HepG2 (cell line): Measurements from ENCODE around the gene PPP1R8. TPM values are rescaled to one million over a fixed set of nuclear protein-coding genes. Genes with fewer than 3 reads are reported as not detected.

Source experiments
- ATM ChIP-seq: fragments of 450-650 bp; IDR thresholded peaks from 2 replicates; pipeline ENCODE4 v1.7.1; 2017; ENCODE audit warnings: mild to moderate bottlenecking, borderline replicate concordance
- CSRNP1 ChIP-seq: sonication (generic); formaldehyde crosslinking; IDR thresholded peaks from 2 replicates; pipeline ENCODE4 v1.8.1; 2023; ENCODE audit warnings: mild to moderate bottlenecking, missing genetic modification reagents
- DNMT1 ChIP-seq: sonication (generic); formaldehyde crosslinking; IDR thresholded peaks from 2 replicates; pipeline ENCODE4 v1.5.1; 2020; ENCODE audit warnings: mild to moderate bottlenecking, missing genetic modification reagents
- DR1 ChIP-seq: sonication (generic); formaldehyde crosslinking; IDR thresholded peaks from 2 replicates; pipeline ENCODE4 v1.8.0; 2021; ENCODE audit warnings: mild to moderate bottlenecking, missing genetic modification reagents, inconsistent platforms
- DRAP1 ChIP-seq: IDR thresholded peaks from 2 replicates; pipeline ENCODE4 v1.6.1; 2016; ENCODE audit warnings: missing genetic modification reagents, missing compliant biosample characterization
- FLYWCH1 ChIP-seq: sonication (generic); formaldehyde crosslinking; IDR thresholded peaks from 2 replicates; pipeline ENCODE4 v1.8.1; 2023; ENCODE audit warnings: mild to moderate bottlenecking, missing genetic modification reagents
- FOSL1 ChIP-seq: sonication (generic); formaldehyde crosslinking; IDR thresholded peaks from 2 replicates; pipeline ENCODE4 v1.9.0; 2021; ENCODE audit warnings: missing genetic modification reagents, borderline replicate concordance
- GTF2F1 ChIP-seq: fragments of 150-350 bp; IDR thresholded peaks from 2 replicates; pipeline ENCODE4 v1.6.1; 2014; ENCODE audit warnings: low read length
- HINFP ChIP-seq: sonication (generic); formaldehyde crosslinking; IDR thresholded peaks from 2 replicates; pipeline ENCODE4 v1.4.0; 2020; ENCODE audit warnings: low read depth, mild to moderate bottlenecking, missing genetic modification reagents
- IKZF5 ChIP-seq: IDR thresholded peaks from 2 replicates; pipeline ENCODE4 v1.6.1; 2018; ENCODE audit warnings: missing genetic modification reagents, mild to moderate bottlenecking, missing compliant biosample characterization
- MIER3 ChIP-seq: IDR thresholded peaks from 2 replicates; pipeline ENCODE4 v1.6.1; 2016; ENCODE audit warnings: missing compliant biosample characterization, borderline replicate concordance
- MTF1 ChIP-seq: sonication (generic); formaldehyde crosslinking; IDR thresholded peaks from 2 replicates; pipeline ENCODE4 v1.5.0; 2020; ENCODE audit warnings: missing genetic modification reagents
- TAF15 ChIP-seq: fragments of 200-400 bp; formaldehyde crosslinking; IDR thresholded peaks from one replicate; pipeline ENCODE4 v1.6.1; 2018; ENCODE audit warnings: mild to moderate bottlenecking, low read depth, low read length; ENCODE audit not compliant: poor library complexity, severe bottlenecking
- ZBTB21 ChIP-seq: sonication (generic); formaldehyde crosslinking; IDR thresholded peaks from 2 replicates; pipeline ENCODE4 v1.4.0; 2020; ENCODE audit warnings: missing genetic modification reagents
- ZBTB38 ChIP-seq: sonication (generic); formaldehyde crosslinking; IDR thresholded peaks from 2 replicates; pipeline ENCODE4 v1.5.1; 2020; ENCODE audit warnings: mild to moderate bottlenecking, missing genetic modification reagents
- ZC3H13 ChIP-seq: sonication (generic); formaldehyde crosslinking; IDR thresholded peaks from 2 replicates; pipeline ENCODE4 v1.8.1; 2023; ENCODE audit warnings: mild to moderate bottlenecking, missing genetic modification reagents, moderate library complexity
- ZNF446 ChIP-seq: sonication (generic); formaldehyde crosslinking; IDR thresholded peaks from 2 replicates; pipeline ENCODE4 v1.5.0; 2020; ENCODE audit warnings: mild to moderate bottlenecking, missing genetic modification reagents
- ZNF577 ChIP-seq: sonication (generic); formaldehyde crosslinking; IDR thresholded peaks from 2 replicates; pipeline ENCODE4 v1.4.0; 2020; ENCODE audit warnings: mild to moderate bottlenecking, low read depth, missing genetic modification reagents, borderline replicate concordance
- ZNF605 ChIP-seq: sonication (generic); formaldehyde crosslinking; IDR thresholded peaks from 2 replicates; pipeline ENCODE4 v1.8.0; 2022; ENCODE audit warnings: mild to moderate bottlenecking, missing genetic modification reagents
- ZNF704 ChIP-seq: sonication (generic); formaldehyde crosslinking; IDR thresholded peaks from 2 replicates; pipeline ENCODE4 v1.8.1; 2023; ENCODE audit warnings: mild to moderate bottlenecking, inconsistent platforms, moderate library complexity, missing genetic modification reagents, borderline replicate concordance
- ZNF883 ChIP-seq: sonication (generic); formaldehyde crosslinking; IDR thresholded peaks from 2 replicates; pipeline ENCODE4 v1.5.1; 2020; ENCODE audit warnings: mild to moderate bottlenecking, missing genetic modification reagents; ENCODE audit errors: not compliant biosample characterization
- polyA plus RNA-seq, 8 experiments: library from polyadenylated mRNA; depleted of rRNA in 3 of 8; stranded (reverse) in 7 of 8; unstranded in 1 of 8; fragments of >200 nt; fragmentation: Illumina TruSeq in 4 of 8; extraction: Trizol in 4 of 8; gene quantifications; 2 replicates each; pipeline versions ENCODE4 v1.2.1 to v1.2.3, GENCODE V29; 2011 to 2016; ENCODE audit warnings: low read depth in 4 of 8, missing spikeins in 1 of 8, mixed read lengths in 1 of 8; ENCODE audit not compliant: insufficient read depth in 1 of 8
- total RNA-seq, 5 experiments: library from RNA; depleted of rRNA; stranded (reverse); fragments of >200 nt; fragmentation: Illumina TruSeq; extraction: Trizol; gene quantifications; 2 replicates each; pipeline ENCODE4 v1.2.3, GENCODE V29; 2016; ENCODE audit warnings: low read depth in 1 of 5
- TF ChIP-seq, protein P1 (sequence below): IDR thresholded peaks from 2 replicates; pipeline ENCODE4 v1.6.1; 2016; ENCODE audit warnings: low read depth

Gene PPP1R8
- total and polyA plus RNA-seq, 2 of the 13 experiments (the other 11 are each of a cell fraction or from before 2014, with no cell fraction given) = 38.3 to 62.2 TPM

DNA sequence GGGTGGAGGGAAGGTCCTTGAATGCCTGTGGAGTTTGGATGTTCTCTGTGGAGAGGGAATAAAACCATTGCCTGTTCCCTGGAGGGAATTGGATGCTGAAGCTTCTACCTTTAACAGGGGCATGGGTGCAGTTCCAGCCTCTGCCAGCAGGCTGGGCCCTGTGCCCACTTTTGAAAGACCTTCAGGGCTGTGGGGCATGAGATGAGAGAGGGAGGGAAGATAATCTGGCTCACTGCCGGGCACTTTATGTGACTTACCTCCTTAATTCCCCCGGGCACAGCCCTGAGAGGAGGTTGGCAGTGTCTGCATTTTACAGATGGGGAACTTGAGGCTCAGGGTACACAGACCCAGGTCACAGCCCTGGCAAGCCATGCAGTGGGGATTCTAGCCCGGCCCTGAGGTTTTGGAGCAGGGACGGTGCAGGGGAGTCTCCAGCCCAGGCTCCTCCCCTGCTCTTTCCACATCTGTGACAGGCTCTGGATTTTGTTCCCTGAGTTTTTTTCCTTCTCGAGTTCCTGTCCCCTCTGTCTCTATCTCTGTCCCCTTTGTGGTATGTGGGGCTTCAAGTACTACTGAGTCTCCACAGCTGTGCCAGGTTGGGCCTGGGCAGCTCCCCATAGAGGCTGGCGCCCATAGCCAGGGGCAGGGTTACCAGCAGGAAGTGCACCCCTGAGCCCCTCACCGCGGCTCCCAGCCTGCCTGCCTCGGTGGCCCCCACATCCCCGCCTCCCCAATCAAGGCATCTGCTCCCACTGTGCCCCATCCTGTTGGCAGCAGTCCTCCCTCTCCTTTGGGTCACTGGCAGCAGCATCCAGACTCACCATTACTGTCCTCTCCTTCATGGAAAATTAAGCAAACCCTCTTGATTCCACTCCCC is 27.7 kb downstream of the PPP1R8 start (continued):
- TF ChIP-seq ZNF605 (CRISPR knock-in tag) (no peak), DRAP1 (CRISPR knock-in tag) (peak; percentile 31; the same call in 1 of the 2 replicates), ZC3H13 (CRISPR knock-in tag) (no peak), ZNF446 (CRISPR knock-in tag) (no peak), ZNF883 (CRISPR knock-in tag) (no peak), DR1 (CRISPR knock-in tag) (no peak), TAF15 (no peak), ZNF704 (CRISPR knock-in tag) (no peak), FOSL1 (no peak), ATM (no peak), ZBTB38 (CRISPR knock-in tag) (no peak), ZBTB21 (no peak), FLYWCH1 (CRISPR knock-in tag) (no peak), DNMT1 (CRISPR knock-in tag) (no peak), HINFP (CRISPR knock-in tag) (no peak), IKZF5 (peak; percentile 65; the same call in 1 of the 2 replicates), ZNF577 (no peak), GTF2F1 (no peak), MIER3 (CRISPR knock-in tag) (no peak), MTF1 (CRISPR knock-in tag) (no peak), CSRNP1 (no peak)
- TF ChIP-seq, protein P1, sequence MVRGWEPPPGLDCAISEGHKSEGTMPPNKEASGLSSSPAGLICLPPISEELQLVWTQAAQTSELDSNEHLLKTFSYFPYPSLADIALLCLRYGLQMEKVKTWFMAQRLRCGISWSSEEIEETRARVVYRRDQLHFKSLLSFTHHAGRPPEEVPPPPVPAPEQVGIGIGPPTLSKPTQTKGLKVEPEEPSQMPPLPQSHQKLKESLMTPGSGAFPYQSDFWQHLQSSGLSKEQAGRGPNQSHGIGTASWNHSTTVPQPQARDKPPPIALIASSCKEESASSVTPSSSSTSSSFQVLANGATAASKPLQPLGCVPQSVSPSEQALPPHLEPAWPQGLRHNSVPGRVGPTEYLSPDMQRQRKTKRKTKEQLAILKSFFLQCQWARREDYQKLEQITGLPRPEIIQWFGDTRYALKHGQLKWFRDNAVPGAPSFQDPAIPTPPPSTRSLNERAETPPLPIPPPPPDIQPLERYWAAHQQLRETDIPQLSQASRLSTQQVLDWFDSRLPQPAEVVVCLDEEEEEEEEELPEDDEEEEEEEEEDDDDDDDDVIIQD = no peak
